ENCODE results near the gene TCOF1.

The TCOF1 gene

GRCh38 chr5:150394131-150394530 is 36.6 kb downstream of the TCOF1 start:
- DNase-seq, result no peak

- DNase-seq, result no peak
Measured at GRCh38 chr5:150394912-150395687, 37.6 kb downstream of the TCOF1 start.

GRCh38 chr5:150395688-150395975 is 38.1 kb downstream of the TCOF1 start:
- DNase-seq, result no peak

GRCh38 chr5:150396267-150396666 is 38.8 kb downstream of the TCOF1 start:
- DNase-seq, result no peak

- no peak for DNase-seq
Measured at GRCh38 chr5:150397146-150397781, 39.8 kb downstream of the TCOF1 start.

GRCh38 chr5:150397782-150398721 is 40.6 kb downstream of the TCOF1 start:
- no peak for DNase-seq

GRCh38 chr5:150398722-150399523 is 41.4 kb downstream of the TCOF1 start:
- no peak for DNase-seq

GRCh38 chr5:150399524-150400211 is 42.2 kb downstream of the TCOF1 start:
- no peak for DNase-seq

- DNase-seq, result no peak
Measured at GRCh38 chr5:150400316-150401075, 43.0 kb downstream of the TCOF1 start.

GRCh38 chr5:150401076-150401375 is 43.5 kb downstream of the TCOF1 start:
- DNase-seq, result no peak

- no peak for DNase-seq
Measured at GRCh38 chr5:150401376-150402228, 44.1 kb downstream of the TCOF1 start.

GRCh38 chr5:150402229-150402773 is 44.8 kb downstream of the TCOF1 start:
- DNase-seq, result no peak

- no peak for DNase-seq
Measured at GRCh38 chr5:150402901-150403342, 45.4 kb downstream of the TCOF1 start.

- DNase-seq, result no peak
Measured at GRCh38 chr5:150404121-150404520, 46.6 kb downstream of the TCOF1 start.

- DNase-seq, result no peak
Measured at GRCh38 chr5:150404535-150404934, 47.0 kb downstream of the TCOF1 start.

GRCh38 chr5:150404941-150405816 is 47.7 kb downstream of the TCOF1 start:
- no peak for DNase-seq

- DNase-seq, result no peak
Measured at GRCh38 chr5:150406103-150406722, 48.7 kb downstream of the TCOF1 start.

- no peak for DNase-seq
Measured at GRCh38 chr5:150406723-150407095, 49.2 kb downstream of the TCOF1 start.
